H4 (cell line): ENCODE measurements around the gene HSPG2. TPM values are rescaled to one million over a fixed set of nuclear protein-coding genes. Genes with fewer than 3 reads are reported as not detected.

Experiments
- DNase-seq: peaks from one replicate; pipeline ENCODE4 v3.0.0-alpha.2; 2015; ENCODE audit warnings: low spot score
- total RNA-seq: library from RNA; depleted of rRNA; stranded (reverse); fragments of >200 nt; shearing (Covaris generic); gene quantifications from 2 replicates; pipeline ENCODE4 v1.2.3, GENCODE V29; 2014

Gene HSPG2
- total RNA-seq, 1 experiment from 2014 or later, result 8.9 TPM

DNA sequence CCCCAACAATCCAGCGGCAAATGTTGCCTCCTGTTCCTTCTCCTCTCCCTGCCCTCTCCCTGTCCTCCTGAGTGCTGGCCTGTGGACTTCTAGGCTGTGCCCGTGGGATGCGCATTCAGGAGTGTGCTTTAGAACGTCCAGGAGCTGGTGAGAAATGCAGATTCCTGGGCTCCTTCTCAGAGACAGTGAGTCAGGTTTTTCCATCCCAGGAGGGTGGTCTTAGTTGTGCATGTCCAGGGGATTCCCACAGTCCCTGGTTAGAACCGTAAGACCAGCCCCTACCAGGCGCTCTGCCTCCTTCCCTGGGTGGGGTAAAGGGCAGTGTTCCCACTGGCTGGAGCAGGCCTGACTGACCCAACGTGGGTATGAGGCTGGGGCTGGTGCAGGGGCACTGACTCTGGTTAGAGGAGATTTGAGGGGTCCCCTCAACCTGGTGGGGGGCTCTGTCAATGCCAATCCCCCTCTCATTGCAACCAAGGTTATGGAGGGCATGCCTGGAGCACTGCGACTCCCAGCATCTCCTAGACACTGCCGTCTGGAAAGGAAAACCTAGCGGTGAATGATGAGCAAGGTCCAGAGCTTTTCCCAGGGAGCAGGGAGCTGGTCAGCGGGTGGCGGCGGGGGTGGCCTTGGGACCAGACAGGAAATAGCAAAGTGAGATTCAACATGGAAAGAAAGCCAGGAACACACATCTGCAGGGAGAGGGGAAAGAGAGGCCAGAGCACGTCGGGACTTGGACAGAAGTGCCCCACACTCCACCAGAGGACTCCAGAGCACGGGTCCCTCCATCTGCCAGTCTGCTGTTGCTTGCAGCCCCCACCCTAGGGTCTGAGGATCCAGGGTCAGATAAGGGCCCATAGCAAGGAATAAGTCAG lies 38.5 kb downstream of the HSPG2 start:
- no peak for DNase-seq

DNA sequence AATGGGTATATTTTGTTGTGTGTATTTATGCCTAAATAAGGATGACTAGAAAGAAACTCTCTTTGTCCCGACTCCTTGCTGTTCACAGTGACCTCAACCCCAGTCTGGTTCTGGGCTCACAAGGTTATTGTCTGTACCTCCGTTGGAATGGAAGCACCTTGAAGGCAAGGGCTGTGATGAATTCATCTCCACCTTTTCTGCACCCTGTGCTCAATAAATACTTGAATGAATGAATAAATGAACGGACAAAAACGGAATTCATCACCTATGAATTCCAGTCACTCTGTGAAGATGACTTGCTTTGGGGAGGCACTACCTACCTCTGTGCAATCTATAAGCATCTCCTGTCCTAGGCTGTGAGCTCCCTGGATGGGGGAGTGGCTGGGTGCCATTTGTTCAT lies 39.3 kb downstream of the HSPG2 start:
- no peak for DNase-seq

- DNase-seq, result no peak
Measured at GRCh38 chr1:21896652-21897532, 40.2 kb downstream of the HSPG2 start.

- no peak for DNase-seq
Measured at GRCh38 chr1:21896026-21896425, 41.1 kb downstream of the HSPG2 start.

DNA sequence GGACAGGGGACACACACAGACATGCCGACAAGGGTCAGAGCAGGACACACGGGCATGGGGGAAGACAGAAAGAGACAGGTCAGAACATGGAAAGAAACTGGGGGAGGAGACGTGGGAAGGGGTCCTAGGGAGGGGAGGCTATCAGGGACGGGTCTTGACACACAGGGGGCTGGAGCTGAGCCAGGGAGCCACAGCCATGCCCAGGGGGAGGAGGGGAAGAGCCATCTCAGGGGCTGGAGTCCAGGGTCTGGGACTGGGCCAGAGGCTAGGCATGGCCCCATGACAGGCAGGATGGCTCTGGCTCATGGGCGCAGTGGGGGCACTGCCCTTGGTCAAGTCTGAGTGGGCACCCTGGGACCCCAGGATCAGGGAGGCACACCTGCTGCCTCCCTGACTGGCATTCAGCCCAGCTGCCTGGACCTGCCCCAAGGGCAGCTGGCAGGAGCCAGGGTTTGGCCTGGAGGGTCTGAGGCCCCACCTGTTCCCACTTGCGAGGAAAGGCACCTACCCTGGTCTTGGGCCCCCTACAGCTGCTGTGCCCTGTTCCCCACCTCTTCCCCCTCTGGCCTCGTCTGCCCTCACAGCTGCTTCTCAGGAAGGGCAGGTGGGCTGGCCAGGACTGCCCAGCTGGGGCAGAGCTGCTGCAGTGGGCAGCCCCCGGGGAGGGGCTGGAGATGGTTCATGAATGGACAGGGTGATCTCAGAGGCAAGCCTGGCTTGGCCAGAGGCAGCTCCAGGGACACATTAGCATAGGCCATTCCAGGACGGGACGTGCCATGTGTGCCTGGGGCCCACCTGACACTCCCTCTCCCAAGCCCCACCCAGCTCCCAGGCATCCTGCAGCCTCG lies 42.9 kb downstream of the HSPG2 start:
- DNase-seq, result no peak

- DNase-seq, result no peak
Measured at GRCh38 chr1:21893046-21893805, 43.9 kb downstream of the HSPG2 start.

DNA sequence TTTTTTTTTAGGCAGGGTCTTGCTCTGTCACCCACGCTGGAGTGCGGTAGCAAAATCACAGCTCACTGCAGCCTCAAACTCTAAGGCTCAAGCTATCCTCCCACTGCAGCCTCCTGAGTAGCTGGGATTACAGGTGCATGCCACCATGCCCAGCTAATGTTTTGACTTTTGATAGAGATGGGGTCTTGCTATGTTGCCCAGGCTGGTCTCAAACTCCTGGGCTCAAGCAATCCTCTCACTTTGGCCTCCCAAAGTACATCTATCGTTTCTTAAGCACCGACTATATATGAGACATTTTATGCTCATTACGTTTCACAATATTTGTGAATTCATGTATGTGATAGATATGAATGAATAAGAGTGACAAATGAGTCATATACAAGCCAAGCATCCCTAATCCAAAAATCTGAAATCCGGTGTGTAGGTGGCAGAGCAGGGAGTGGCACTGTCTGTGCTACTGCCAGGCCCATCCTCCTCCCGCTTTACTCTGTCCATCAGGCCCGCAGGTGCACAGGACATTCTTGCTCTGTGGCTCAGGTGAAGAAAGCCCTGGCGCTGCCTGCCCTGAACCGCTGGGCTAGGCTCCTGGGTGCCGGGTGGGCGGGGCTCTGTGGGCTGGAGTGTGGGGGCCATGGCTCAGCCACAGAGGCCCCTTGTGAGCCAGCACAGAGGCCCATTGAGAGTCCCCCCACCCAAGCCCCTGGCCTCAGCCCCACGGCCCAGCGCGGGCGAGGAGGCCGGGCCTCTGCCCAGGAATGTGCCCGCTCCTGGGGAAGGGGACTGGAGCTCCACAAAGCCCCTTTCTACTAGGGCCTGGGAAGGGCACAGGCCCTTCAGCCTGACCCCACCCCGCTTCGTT lies 45.3 kb downstream of the HSPG2 start:
- no peak for DNase-seq

DNA sequence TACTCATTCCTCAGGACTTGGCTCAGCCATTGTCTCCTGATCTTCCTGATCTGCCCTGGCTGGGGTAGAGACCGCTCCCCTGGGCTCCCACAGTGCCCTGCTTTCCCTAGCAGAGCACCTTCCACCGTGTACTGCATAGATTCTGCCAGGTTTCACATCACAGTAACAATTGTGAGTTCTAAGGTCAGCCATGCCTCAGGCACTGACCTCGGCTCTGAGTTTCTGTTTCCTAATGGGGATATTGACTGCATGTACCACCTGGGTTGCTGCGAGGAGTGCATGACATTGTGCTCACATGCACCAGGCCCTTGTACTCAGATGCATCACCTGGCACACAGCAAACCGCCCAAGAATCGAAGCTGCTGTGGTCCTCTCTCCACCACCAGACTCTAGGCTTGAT lies 46.0 kb downstream of the HSPG2 start:
- DNase-seq, result no peak

GRCh38 chr1:21888500-21888899 lies 48.6 kb downstream of the HSPG2 start:
- no peak for DNase-seq

- DNase-seq, result no peak
Measured at GRCh38 chr1:21887796-21888195, 49.3 kb downstream of the HSPG2 start.

- no peak for DNase-seq
Measured at GRCh38 chr1:21887216-21887736, 49.8 kb downstream of the HSPG2 start.

DNA sequence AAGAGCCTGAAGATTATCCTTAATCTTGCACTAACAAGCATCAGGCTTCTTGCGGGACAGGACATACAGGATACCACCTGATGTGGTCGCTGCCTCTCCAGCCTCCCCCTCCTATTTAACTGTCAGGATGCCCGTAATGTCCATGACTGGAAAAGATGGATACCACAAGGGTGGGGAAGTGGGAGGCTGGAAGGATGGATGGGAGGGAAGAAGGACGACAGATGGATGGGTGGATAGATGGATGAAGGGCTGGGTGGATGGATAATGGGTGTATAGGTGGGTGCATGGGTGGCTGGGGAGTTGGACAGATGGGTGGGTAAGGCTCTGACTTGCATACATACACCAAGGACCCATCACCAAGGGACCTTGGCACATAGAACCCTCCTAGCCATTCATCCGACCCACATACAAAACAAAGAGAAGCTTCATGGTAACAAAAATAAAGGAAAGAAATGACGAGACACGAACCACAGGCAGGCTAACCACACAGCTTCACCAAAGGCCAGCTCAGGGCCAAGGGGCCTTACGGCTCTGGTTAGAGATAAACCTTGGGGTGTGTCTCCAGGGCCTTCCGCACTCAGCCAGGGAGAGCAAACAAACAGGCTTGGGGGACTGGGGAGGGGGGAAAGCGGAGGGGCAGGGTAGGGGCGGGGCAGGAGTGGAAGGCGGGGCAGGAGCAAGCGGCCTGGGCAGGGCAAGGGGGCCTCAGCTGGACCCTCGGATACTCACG lies 50.5 kb downstream of the HSPG2 start:
- DNase-seq, result no peak

- DNase-seq, result no peak
Measured at GRCh38 chr1:21885236-21886037, 51.7 kb downstream of the HSPG2 start.

DNA sequence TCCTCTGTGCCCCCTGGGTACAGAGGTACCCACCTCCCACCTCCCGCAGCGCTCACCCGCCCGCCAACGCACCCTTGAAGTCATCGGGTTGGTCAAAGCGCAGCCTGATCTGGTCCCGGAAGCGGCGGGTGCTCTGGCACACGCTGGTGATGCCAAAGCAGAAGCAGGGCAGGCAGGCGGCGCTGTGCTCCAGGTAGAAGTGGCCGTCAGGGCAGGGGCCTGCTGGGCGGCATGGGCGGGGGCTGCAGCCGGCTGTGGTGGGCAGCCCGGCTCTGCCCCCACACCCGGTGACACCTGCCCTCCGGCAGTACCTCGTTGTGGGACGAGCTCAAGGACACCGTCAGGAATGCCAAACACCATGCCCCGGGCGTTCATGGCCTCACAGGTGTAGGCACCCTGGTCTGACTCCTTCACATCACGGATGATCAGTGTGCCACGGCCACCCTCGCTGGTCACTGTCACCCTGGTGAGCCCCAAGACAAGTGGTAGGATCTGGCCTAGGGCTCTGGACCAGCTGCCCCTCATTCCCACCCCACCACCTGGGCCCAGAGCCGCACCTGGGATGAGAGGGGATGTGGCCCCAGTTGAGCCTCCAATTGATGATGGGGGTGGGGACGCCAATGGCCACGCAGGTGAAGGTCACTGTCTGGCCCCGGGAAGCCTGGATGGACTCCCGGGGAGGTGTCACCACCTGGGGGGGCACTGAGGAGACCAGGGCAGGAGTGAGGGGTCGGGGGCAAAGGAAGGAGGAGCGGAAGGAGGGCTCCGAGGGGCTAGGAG lies 52.5 kb downstream of the HSPG2 start:
- no peak for DNase-seq

- no peak for DNase-seq
Measured at GRCh38 chr1:21882721-21883415, 54.2 kb downstream of the HSPG2 start.

DNA sequence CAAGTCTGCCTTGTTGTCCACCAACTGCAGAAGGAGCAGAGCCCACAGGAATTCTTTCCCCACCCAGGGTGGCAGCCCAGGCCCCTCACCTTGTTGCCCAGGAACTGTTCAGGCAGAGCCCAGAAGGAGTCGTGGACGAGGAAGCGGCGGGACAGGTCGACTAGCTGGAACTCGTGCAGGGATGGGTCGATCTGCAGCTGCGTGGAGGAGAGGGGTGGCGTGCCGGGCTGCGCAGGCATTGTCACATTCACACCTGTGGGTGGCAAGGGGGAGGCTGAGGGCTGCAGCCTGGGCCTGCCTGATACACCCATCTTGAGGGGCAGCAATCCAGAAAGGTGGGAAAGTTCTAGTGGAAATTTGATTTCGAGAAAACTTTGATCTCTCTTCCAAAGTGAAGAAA lies 55.9 kb downstream of the HSPG2 start:
- no peak for DNase-seq

GRCh38 chr1:21880619-21880970 lies 56.5 kb downstream of the HSPG2 start:
- no peak for DNase-seq
